Smooth muscle cell of the umbilical artery (primary cell): ENCODE data around the gene GPAT2. TPM values are rescaled to one million over a fixed set of nuclear protein-coding genes. Genes with fewer than 3 reads are reported as not detected.

Source experiments
- total RNA-seq: library from RNA; depleted of rRNA; stranded (reverse); fragments of >200 nt; gene quantifications from 2 replicates; pipeline ENCODE4 v1.2.3, GENCODE V29; 2014

Gene GPAT2, protein sequence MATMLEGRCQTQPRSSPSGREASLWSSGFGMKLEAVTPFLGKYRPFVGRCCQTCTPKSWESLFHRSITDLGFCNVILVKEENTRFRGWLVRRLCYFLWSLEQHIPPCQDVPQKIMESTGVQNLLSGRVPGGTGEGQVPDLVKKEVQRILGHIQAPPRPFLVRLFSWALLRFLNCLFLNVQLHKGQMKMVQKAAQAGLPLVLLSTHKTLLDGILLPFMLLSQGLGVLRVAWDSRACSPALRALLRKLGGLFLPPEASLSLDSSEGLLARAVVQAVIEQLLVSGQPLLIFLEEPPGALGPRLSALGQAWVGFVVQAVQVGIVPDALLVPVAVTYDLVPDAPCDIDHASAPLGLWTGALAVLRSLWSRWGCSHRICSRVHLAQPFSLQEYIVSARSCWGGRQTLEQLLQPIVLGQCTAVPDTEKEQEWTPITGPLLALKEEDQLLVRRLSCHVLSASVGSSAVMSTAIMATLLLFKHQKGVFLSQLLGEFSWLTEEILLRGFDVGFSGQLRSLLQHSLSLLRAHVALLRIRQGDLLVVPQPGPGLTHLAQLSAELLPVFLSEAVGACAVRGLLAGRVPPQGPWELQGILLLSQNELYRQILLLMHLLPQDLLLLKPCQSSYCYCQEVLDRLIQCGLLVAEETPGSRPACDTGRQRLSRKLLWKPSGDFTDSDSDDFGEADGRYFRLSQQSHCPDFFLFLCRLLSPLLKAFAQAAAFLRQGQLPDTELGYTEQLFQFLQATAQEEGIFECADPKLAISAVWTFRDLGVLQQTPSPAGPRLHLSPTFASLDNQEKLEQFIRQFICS
- 2.7 and 11.0 TPM in 2 replicates for total RNA-seq

DNA sequence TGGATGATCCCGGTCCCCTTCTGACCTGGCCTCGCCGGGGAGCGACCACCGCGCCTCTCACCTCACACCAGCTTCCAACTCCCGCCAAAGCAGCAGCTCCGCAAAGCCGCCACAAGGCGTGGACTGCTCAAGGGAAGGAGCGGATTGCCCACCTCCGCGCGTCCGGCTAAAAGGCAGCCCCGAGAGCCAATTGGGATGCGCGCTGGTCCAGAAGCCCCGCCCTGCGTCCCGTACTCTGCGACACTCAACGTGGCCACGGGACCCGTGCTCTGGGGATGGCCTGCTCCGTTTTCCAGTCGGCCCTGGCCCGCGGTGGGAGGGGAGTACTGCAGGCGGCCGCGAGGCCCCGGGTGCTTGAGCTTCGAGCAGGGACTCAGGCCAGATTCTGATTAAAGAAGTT is at the start of gene GPAT2:
Gene GPAT2 (minus strand): TSS at position 125 of the 400 bp plus-strand sequence. CDS start 2,557 bp downstream, outside the sequence.

DNA sequence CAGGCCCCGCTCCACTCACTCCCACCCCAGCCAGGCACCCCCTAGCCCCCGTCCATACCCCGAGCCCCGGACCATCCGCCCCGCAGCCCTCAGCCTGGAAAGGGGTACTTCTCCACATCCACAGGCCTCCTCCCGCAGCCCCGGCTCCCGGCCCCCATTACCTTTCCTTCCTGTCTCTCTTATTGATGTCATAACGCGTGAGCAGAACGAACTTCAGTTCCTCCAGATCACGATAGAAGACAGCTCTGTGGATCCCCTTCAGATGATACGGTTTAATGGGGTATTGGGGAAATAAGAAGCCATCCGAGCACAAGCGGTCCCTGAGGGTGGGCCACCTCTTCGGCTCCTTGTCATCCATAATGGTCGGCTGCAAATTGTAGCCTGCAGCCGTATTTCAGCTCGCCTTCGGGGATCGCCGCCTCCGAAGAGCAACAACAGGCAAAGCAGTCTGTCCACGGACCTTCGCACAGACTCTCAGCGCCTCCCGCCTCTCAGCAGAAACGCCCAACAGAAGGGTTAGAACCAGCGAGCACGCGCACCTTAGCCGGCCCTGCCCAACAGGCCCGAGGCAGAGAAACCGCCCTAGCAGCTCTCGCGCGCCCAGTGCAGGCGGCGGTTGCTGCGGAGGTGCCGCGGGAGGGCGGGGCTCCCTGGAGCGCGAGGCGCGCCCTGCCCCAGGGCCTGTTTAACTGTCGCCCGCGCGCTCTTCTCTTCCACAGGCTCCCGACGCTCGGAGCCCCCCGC is 43.2 kb downstream of the GPAT2 start, which contains the start of gene ANKRD36C:
Gene ANKRD36C (minus strand): TSS at position 474 of the 744 bp plus-strand sequence. CDS start 116 bp downstream, at position 358.

Other genes with a start within 250 kb of the GPAT2 start
- 33.3 and 66.2 TPM in 2 replicates for gene ANKRD36C, start 43.1 kb downstream of the GPAT2 start, total RNA-seq
- not detected in 2 replicates for gene ADRA2B, start 81.7 kb upstream of the GPAT2 start, total RNA-seq
- gene ASTL, start 103.6 kb upstream of the GPAT2 start, total RNA-seq = 0.23 TPM in 1 of 2 replicates, not detected in the other
- 3.0 and 4.2 TPM in 2 replicates for gene DUSP2, start 110.5 kb upstream of the GPAT2 start, total RNA-seq
- 108 and 144 TPM in 2 replicates for gene STARD7, start 173.9 kb upstream of the GPAT2 start, total RNA-seq
- 18.7 and 24.3 TPM in 2 replicates for gene TMEM127, start 231.1 kb upstream of the GPAT2 start, total RNA-seq
- 76.2 and 91.8 TPM in 2 replicates for gene CIAO1, start 231.3 kb upstream of the GPAT2 start, total RNA-seq